NCI-H1048 (cell line): ENCODE data around the gene CA7.

Experiments used
- DNase-seq: peaks from one replicate; lab custom pipeline; 2025; lab: John Stamatoyannopoulos, UW

The CA7 gene

DNA sequence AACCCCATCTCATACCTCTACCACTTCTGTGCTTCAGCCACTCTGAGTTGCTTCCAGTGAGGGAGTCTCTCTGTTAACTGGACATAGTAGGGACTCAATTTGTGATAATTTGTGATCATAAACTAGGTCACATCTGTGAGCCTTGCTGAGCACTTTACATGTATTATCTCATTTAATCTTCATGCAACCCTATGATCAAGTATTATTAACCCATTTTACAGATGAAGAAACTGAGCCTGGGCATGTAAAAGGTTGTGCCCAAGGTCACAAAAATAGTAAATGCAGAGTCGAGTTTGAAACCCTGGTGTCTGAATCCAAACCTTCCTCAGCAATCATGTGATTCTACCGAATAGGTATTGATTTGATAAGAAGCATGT is 54.7 kb downstream of the CA7 start:
- DNase-seq, result no peak

DNA sequence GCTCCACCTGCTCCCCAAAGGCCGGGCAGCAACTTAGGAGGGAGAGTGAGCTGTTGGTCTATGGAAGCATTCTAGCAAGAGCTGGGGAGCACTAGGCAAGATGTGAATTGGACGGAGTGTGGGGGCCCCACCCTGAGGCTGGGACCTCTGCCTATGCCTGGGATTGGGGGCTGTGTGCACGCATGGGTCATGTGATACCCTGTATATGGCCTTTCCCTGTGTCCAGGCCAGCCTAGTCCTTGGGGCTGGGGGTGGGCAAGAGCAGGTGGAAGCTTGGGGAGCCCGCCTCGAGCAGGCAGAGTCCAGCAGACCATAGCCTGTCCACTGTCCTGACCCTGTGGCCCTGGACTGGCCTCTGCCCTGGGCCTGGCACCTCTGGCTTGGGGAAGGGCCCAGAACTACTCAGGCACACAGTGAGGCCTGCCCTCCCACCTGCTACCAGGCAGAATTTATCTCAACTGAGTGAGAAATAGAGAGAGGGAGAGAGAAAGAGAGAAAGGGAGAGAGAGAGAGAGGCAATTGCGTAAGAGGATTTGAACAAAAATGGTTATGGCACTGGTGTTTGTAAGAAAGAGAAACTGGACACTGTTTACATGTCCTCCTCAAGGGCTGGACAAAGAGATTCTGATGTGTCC is 55.2 kb downstream of the CA7 start:
- DNase-seq, result no peak

DNA sequence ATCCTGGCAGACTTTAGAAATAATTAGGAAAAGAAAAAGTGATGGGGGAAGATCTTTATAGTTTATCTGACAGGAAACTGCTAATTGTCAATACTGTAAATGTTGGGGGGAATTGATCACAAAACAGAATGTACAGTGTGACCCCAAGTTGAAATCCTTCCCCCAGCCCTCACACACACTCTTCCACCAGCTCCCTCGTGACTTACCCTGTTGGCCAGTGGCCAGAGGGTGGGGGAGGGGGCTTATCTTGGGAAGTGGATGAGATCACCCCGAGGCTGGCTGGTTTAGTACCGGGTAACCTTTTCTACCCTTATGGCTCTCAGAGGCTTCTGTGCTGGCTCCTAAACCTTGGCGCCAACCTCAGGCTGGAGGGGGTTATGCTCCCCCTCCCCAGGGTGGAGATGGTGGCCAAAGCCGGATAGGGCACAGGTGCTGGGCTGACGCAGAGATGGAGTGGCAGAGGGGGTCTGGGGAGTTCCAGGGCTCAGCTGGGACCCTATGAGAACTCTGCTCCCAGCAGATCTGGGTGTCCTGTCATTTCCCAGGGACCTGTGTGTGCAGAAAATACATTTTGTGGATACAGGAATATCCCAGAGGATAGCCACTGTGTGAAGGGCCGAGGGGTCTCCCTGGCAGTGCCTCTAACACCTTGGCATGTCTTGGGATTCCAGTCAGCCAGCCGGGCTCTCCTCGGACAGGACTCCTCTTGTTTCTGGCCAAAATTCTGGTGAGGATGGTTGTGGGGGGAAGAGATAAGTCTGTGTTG is 55.9 kb downstream of the CA7 start:
- DNase-seq, result no peak

DNA sequence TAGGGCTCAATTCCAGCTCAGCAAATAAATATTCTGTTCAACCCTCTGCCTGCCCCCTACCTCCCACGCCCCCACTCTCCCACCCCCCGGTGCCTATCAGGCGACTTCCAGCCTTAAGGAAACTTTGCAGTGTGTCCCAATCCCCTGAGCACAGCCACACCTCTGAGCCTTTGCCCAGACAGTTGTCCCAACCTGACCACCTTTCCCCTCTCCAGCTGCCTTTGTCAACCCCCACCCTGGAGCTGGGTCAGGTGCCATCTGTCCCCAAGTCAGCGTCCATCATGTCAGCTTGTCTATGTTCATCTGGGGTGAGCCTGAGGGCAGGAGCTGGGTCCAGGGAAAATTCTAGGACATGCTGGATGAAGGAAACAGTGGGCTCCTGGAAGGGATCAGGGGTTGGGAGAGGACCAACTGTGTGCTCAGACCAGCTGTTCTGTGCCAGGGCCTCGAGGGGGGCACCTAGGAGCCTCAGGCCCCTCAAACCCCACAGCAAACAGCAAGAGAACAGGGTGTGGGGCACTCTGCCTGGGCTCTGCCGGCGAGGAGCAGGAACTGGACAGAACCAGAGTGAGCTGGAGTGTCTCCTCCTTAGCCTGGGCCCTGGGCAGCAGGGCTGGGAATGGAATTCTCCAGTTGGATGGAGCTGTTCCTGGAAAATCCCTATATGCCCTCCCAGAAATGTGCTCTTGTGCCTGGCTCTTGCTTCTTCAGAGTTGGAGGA is 56.7 kb downstream of the CA7 start:
- no peak for DNase-seq

DNA sequence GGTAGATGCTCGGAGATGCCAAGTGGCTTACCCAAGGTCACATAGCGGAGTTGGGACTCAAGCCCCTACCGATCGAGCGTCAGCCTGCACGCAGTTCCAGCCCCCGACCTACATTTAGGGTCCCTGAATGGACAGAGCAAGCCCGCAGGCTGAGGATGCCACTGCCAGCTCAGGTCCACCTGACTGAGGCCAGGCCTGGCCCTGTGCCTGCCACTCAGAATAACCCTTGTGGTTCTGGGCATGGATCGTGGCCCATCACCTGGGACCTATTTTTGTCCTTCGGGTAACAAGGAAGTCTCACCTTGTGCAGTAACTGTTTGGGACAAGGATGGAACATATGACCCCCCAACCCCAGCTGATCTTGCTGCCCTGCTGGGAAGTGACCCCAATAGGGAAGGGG is 57.4 kb downstream of the CA7 start:
- no peak for DNase-seq

DNA sequence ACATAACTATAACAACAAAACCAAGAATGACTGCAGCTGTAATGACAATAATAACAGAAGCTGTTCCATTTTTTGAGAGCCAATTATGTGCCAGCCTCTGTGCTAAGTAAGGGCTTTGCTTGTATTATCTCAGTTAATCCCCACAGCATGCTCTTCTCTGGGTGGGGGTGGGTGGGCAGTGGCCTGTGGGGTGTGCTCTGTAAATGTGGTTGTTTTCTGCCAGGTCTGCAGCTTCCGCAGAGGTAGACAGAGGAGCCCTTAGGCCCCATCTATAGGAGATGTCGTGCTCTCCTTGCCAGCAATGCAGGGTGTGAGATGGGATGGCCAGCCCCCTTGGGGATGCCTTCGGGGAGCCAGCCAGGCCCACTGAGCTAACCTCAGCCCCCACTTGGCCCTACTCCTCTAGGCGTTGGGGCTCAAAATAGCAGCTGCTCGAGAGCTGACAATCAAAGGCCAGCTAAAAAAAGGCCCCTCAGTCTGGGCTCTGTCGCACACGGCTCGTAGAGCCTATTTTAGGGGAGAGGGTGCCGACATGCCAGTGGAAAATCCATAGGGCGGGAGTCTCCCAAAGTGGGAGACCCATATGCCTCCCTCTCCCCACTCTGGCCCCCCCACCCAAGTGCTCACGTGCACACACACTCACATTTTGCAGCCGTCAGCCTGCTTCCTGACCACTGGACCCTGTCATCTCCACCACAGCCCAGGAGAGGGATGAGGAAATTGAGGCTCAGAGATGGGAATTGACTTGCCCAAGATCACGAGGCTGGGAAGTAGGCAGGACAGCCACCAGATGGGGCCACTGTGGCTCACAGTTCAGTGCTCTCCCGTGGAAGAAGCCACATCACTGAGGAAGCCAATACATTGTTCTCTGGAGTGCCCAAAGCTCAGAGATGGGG is 58.7 kb downstream of the CA7 start:
- DNase-seq, result no peak
